Common myeloid progenitor, CD34-positive (primary cell): Measurements from ENCODE around the gene CLEC10A.
A peak's percentile ranks its signal among the peaks of the same experiment; 100 is the strongest.

Source experiments
- CTCF ChIA-PET: fragments of 350-600 bp; sonication (Branson Sonifier 250); formaldehyde crosslinking; loops from one replicate; lab custom pipeline; 2021; ENCODE audit warnings: antibody characterized with exemption; lab: Charles Lee
- POLR2A ChIA-PET: fragments of 350-600 bp; sonication (Branson Sonifier 250); formaldehyde crosslinking; loops from one replicate; lab custom pipeline; 2021; ENCODE audit warnings: antibody characterized with exemption; lab: Charles Lee
- DNase-seq, 3 donors: peaks; one replicate each; pipeline versions ENCODE4 v3.0.0 to v3.0.0-alpha.2; 2013
- H3K27ac ChIP-seq, 2 experiments: 1 replicate in 1 of 2; 2 replicates in 1 of 2; pipeline ENCODE4 v1.7.0; 2013; ENCODE audit warnings: inconsistent platforms in 2 of 2, low read length in 2 of 2, mild to moderate bottlenecking in 2 of 2, low read depth in 1 of 2, moderate library complexity in 1 of 2; ENCODE audit not compliant: severe bottlenecking in 2 of 2, insufficient read depth in 1 of 2, poor library complexity in 1 of 2
- H3K27me3 ChIP-seq, 5 experiments: replicated peaks in 2 of 5; 1 replicate in 3 of 5; 2 replicates in 2 of 5; pipeline versions ENCODE4 v1.6.1 to v1.7.0; 2013; ENCODE audit warnings: low read length in 4 of 5, mild to moderate bottlenecking in 2 of 5, moderate library complexity in 2 of 5, inconsistent platforms in 1 of 5; ENCODE audit not compliant: insufficient read depth in 5 of 5, control insufficient read depth in 4 of 5
- H3K36me3 ChIP-seq, 4 experiments: 1 replicate in 2 of 4; 2 replicates in 2 of 4; pipeline versions ENCODE4 v1.6.1 to v1.7.0; 2013; ENCODE audit warnings: low read length in 3 of 4, control low read depth in 1 of 4, mild to moderate bottlenecking in 1 of 4; ENCODE audit not compliant: control insufficient read depth in 4 of 4, insufficient read depth in 4 of 4
- H3K4me1 ChIP-seq, 4 experiments: 1 replicate in 3 of 4; 2 replicates in 1 of 4; pipeline versions ENCODE4 v1.6.1 to v1.7.1; 2013; ENCODE audit warnings: low read length in 3 of 4, mild to moderate bottlenecking in 3 of 4, control low read depth in 1 of 4, inconsistent platforms in 1 of 4, moderate library complexity in 1 of 4; ENCODE audit not compliant: control insufficient read depth in 4 of 4, insufficient read depth in 4 of 4; ENCODE audit errors: control extremely low read depth in 1 of 4
- H3K4me3 ChIP-seq, 7 experiments: 1 replicate in 4 of 7; 2 replicates in 3 of 7; pipeline versions ENCODE4 v1.5.1 to v1.7.0; 2013; ENCODE audit warnings: mild to moderate bottlenecking in 7 of 7, low read length in 6 of 7, moderate library complexity in 6 of 7, inconsistent platforms in 2 of 7, low read depth in 2 of 7, control low read depth in 1 of 7; ENCODE audit not compliant: insufficient read depth in 4 of 7, control insufficient read depth in 1 of 7; ENCODE audit errors: extremely low read depth in 1 of 7
- H3K9me3 ChIP-seq, 5 experiments: 1 replicate in 4 of 5; 2 replicates in 1 of 5; pipeline versions ENCODE4 v1.6.1 to v1.7.1; 2013; ENCODE audit warnings: low read length in 4 of 5, mild to moderate bottlenecking in 2 of 5, inconsistent platforms in 1 of 5, low read depth in 1 of 5, moderate library complexity in 1 of 5; ENCODE audit not compliant: control insufficient read depth in 4 of 5, insufficient read depth in 2 of 5; ENCODE audit errors: control extremely low read depth in 1 of 5
- WGBS: methylation state at CpG from one replicate; pipeline ENCODE4 v1.1.5; 2013; ENCODE audit not compliant: insufficient coverage; 5-methylcytosine and 5-hydroxymethylcytosine counted together

CLEC10A gene

DNA sequence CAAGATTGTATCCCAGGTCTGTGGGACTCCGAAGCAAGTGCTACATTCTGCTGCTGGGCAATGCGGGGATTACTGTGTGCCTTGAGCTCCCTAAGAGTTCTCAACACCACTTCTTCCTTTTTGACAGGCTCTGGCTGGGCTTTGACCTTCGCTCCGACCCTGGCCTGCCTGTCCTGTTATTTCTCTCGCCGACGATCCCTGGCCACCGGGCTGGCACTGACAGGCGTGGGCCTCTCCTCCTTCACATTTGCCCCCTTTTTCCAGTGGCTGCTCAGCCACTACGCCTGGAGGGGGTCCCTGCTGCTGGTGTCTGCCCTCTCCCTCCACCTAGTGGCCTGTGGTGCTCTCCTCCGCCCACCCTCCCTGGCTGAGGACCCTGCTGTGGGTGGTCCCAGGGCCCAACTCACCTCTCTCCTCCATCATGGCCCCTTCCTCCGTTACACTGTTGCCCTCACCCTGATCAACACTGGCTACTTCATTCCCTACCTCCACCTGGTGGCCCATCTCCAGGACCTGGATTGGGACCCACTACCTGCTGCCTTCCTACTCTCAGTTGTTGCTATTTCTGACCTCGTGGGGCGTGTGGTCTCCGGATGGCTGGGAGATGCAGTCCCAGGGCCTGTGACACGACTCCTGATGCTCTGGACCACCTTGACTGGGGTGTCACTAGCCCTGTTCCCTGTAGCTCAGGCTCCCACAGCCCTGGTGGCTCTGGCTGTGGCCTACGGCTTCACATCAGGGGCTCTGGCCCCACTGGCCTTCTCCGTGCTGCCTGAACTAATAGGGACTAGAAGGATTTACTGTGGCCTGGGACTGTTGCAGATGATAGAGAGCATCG is 41.8 kb downstream of the CLEC10A start:
- 89% methylated on average over 18 of the region's 19 CpGs for WGBS
- ChIA-PET CTCF (interaction anchor here (0.5 to 4.9 kb wide), 15 partner anchors 8 to 226 kb away, joined by 3 to 37 read pairs (median 4); partner anchors contain the start of gene BCL6B), POLR2A (no interaction called here)
- Histone ChIP-seq H3K4me3 (no peak overlapping the region), H3K9me3 (no peaks in the 10 kb centered on the region), H3K36me3 (peaks cover 0 to 2% (median 0%) of the 10 kb centered on the region in 4 experiments), H3K27me3 (peaks cover 0 to 17% (median 6%) of the 10 kb centered on the region in 5 experiments), H3K27ac (no peak overlapping the region), H3K4me1 (peaks cover 6 to 39% (median 36%) of the 10 kb centered on the region in 4 experiments)
- no peak for DNase-seq

- POLR2A ChIA-PET: interaction anchor here (0.5 to 2.1 kb wide), 7 partner anchors 10 to 274 kb away, joined by 3 to 17 read pairs (median 3); partner anchors contain the start of gene BCL6B
- CTCF ChIA-PET: interaction anchor here (0.8 to 4.9 kb wide), 6 partner anchors 10 to 125 kb away, joined by 3 to 37 read pairs (median 6); partner anchors contain the start of gene BCL6B
- 0% methylated on average over 48 of the region's 52 CpGs for WGBS
Observed at GRCh38 chr17:7035591-7036368, 44.3 kb downstream of the CLEC10A start, which contains the start of gene SLC16A13. SLC16A13 (plus strand) TSS chr17:7036015; CDS start chr17:7036383, 368 bp downstream.

GRCh38 chr17:7034955-7035590 is 45.0 kb downstream of the CLEC10A start:
- Histone ChIP-seq H3K27ac (peak overlapping the region; percentile 87 to 95), H3K4me1 (peaks cover 9 to 38% (median 31%) of the 10 kb centered on the region in 4 experiments), H3K27me3 (no peaks in the 10 kb centered on the region), H3K4me3 (peak overlapping the region; percentile 59 to 89 (median 76)), H3K9me3 (no peaks in the 10 kb centered on the region), H3K36me3 (no peaks in the 10 kb centered on the region)
- WGBS: 0% methylated on average over 5 of the region's 7 CpGs
- CTCF ChIA-PET: interaction anchor here (0.8 to 4.9 kb wide), 6 partner anchors 10 to 124 kb away, joined by 3 to 37 read pairs (median 6); partner anchors contain the start of gene BCL6B
- POLR2A ChIA-PET: interaction anchor here (0.7 to 2.1 kb wide), 6 partner anchors 9 to 275 kb away, joined by 3 to 17 read pairs (median 3); partner anchors contain the start of gene BCL6B
- no peak for DNase-seq

More at GRCh38 chr17:7035591-7036368, 44.3 kb downstream of the CLEC10A start, which contains the start of gene SLC16A13:
- Histone ChIP-seq H3K27ac (peak within 1 kb of the TSS; percentile 87 to 95), H3K9me3 (no peaks in the 10 kb centered on the region), H3K27me3 (no peaks in the 10 kb centered on the region), H3K4me3 (peak within 1 kb of the TSS; percentile 59 to 89 (median 76)), H3K4me1 (peaks cover 6 to 33% (median 26%) of the 10 kb centered on the region in 4 experiments), H3K36me3 (peaks cover 0 to 2% (median 0%) of the 10 kb centered on the region in 4 experiments)
- DNase-seq: peak; percentile 95 to 98 (median 97)

GRCh38 chr17:7029659-7030058 is 50.4 kb downstream of the CLEC10A start:
- ChIA-PET POLR2A (no interaction called here), CTCF (interaction anchor here (2.0 to 2.7 kb wide), 2 partner anchors 14 to 115 kb away, joined by 6 read pairs; no protein-coding TSS in a partner anchor)
- Histone ChIP-seq H3K4me3 (peak overlapping the region in 4 of 7 experiments; percentile 29 to 56 (median 40)), H3K9me3 (no peaks in the 10 kb centered on the region), H3K27me3 (no peaks in the 10 kb centered on the region), H3K36me3 (no peaks in the 10 kb centered on the region), H3K27ac (peak overlapping the region; percentile 65 to 75), H3K4me1 (peaks cover 6 to 33% (median 26%) of the 10 kb centered on the region in 4 experiments)
- WGBS: 15% methylated on average over 7 of the region's 8 CpGs
- DNase-seq: peak; percentile 88 to 96 (median 92)

DNA sequence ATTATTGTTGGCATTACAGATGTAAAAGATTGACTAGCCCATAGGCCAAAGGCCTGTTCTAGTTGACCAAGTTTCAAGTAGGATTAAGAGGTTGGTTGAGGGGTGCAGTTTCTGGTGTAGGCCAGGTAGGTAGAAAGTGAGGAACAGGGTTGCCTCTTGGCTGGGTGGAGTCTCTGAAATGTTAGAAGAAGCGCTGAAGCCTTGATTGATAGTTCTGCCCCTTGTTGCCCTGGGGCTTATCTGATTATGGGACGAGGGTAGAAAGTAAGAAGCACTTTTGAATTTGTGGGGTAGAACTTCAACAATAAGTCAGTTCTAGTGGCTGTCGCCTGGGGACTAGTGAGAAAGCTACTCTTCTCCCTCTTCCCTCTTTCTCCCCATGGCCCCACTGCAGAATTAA is 51.0 kb downstream of the CLEC10A start:
- Histone ChIP-seq H3K27ac (peak overlapping the region; percentile 65 to 75), H3K4me3 (peak overlapping the region in 2 of 7 experiments; percentile 0 to 20), H3K4me1 (peaks cover 5 to 33% (median 23%) of the 10 kb centered on the region in 4 experiments), H3K27me3 (no peaks in the 10 kb centered on the region), H3K9me3 (no peaks in the 10 kb centered on the region), H3K36me3 (no peaks in the 10 kb centered on the region)
- DNase-seq: no peak
- ChIA-PET CTCF (interaction anchor here (2.0 to 2.7 kb wide), 2 partner anchors 14 to 115 kb away, joined by 6 read pairs; no protein-coding TSS in a partner anchor), POLR2A (interaction anchor here (1.1 kb wide), 1 partner anchor 14 kb away, joined by 3 read pairs; a partner anchor contains a TSS)
- WGBS: 40% methylated on average over 1 of the region's 3 CpGs

DNA sequence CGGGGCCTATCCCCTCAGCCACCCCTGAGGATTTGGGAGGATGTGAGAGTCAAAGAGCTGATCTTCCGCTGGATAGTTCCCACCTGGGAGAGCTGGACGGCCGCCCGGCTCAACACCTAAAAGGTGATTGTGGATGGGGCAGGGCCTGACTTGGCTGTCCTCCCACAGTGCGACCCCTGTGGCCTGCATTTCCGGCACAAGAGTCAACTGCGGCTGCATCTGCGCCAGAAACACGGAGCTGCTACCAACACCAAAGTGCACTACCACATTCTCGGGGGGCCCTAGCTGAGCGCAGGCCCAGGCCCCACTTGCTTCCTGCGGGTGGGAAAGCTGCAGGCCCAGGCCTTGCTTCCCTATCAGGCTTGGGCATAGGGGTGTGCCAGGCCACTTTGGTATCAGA is 52.7 kb downstream of the CLEC10A start:
- WGBS: 89% methylated on average over 9 of the region's 13 CpGs
- H3K9me3 ChIP-seq: no peaks in the 10 kb centered on the region
- H3K4me1 ChIP-seq: peaks cover 9 to 47% (median 34%) of the 10 kb centered on the region in 4 experiments
- DNase-seq: no peak
- no peak overlapping the region for H3K4me3 ChIP-seq
- H3K27me3 ChIP-seq: peaks cover 0 to 3% (median 0%) of the 10 kb centered on the region in 5 experiments
- no peaks in the 10 kb centered on the region for H3K36me3 ChIP-seq
- POLR2A ChIA-PET: no interaction called here
- H3K27ac ChIP-seq: no peak overlapping the region
- CTCF ChIA-PET: interaction anchor here (2.7 kb wide), 1 partner anchor 113 kb away, joined by 6 read pairs; no protein-coding TSS in a partner anchor
